Adrenal gland (tissue), 5 donors: ENCODE data around the gene PTS.

Experiments
- CTCF ChIP-seq, 6 experiments: fragments of 450-650 bp in 4 of 6; fragments of 200-600 bp in 2 of 6; sonication (generic) in 1 of 6; IDR thresholded peaks; 1 replicate in 5 of 6; 2 replicates in 1 of 6; pipeline versions ENCODE4 v1.5.1 to v1.8.0; 2016 to 2021; ENCODE audit warnings: antibody characterized with exemption in 6 of 6, mild to moderate bottlenecking in 2 of 6, moderate library complexity in 1 of 6
- POLR2A ChIP-seq, 2 donors: fragments of 450-650 bp; IDR thresholded peaks; one replicate each; pipeline ENCODE4 v1.6.1; 2017; ENCODE audit warnings: antibody characterized with exemption in 2 of 2, mild to moderate bottlenecking in 2 of 2, moderate library complexity in 1 of 2
- donor health status: DM: no; HTN: no; CAD: no.

GRCh38 chr11:112211536-112211935 lies 14.7 kb upstream of the PTS start:
- TF ChIP-seq CTCF (IDR thresholded peaks at IDR 0.05) (no peak), POLR2A (IDR thresholded peaks at IDR 0.05) (no peak)
